ENCODE results near the gene CHST10.
"Not testable (repeated sequence)": the region's sequence is repeated elsewhere in the genome, so short reads cannot be mapped to it uniquely, and the experiment has no call there.

CHST10 gene

DNA sequence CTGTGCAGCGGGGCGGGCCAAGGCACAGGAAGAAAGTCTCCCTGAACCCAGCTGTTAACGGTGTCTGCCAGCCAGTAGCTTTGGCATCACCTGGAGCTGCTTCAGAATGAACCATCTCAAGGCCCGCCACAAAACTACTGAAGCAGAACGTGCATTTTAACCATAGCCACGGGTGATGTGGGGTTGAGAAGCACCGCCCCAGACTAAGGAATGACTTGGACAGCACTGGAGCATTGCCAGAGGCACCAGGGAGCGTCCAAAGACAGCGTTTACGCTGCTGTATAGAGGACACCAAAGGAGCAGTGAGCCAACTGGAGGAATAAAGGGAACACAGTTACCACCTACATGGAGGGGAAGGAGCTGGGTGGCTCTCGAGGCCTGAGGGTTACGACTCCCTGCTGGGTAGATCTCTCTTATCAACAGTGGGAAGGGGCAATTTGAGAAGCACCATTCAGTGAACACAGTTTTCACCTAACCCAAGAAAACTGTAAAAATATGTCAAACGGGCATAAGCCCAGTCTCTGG, 66.7 kb downstream of the CHST10 start:
- ChIA-PET CTCF (interaction anchor here (0.6 to 1.0 kb wide), 3 partner anchors 10 to 1519 kb away, joined by 3 read pairs; no protein-coding TSS in a partner anchor), POLR2A (no interaction called here)
- TF ChIP-seq ELF4 (IDR thresholded peaks at IDR 0.05): no peak
- no peak for TF ChIP-seq TARDBP (IDR thresholded peaks at IDR 0.05)
- TF ChIP-seq ZNF384 (IDR thresholded peaks at IDR 0.05): no peak
- no peak for TF ChIP-seq SP1 (IDR thresholded peaks at IDR 0.05)
- no peak for TF ChIP-seq FOXM1 (IDR thresholded peaks at IDR 0.05; ENCODE audit: borderline replicate concordance)
- TF ChIP-seq, protein P1, sequence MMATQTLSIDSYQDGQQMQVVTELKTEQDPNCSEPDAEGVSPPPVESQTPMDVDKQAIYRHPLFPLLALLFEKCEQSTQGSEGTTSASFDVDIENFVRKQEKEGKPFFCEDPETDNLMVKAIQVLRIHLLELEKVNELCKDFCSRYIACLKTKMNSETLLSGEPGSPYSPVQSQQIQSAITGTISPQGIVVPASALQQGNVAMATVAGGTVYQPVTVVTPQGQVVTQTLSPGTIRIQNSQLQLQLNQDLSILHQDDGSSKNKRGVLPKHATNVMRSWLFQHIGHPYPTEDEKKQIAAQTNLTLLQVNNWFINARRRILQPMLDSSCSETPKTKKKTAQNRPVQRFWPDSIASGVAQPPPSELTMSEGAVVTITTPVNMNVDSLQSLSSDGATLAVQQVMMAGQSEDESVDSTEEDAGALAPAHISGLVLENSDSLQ (IDR thresholded peaks at IDR 0.05): no peak
- TF ChIP-seq L3MBTL2 (conservative IDR thresholded peaks at IDR 0.05): no peak
- no peak for TF ChIP-seq BHLHE40 (IDR thresholded peaks at IDR 0.05; ENCODE audit: borderline replicate concordance)
- TF ChIP-seq CTBP1 (IDR thresholded peaks at IDR 0.05; ENCODE audit: borderline replicate concordance): no peak
- TF ChIP-seq FOXK2 (IDR thresholded peaks at IDR 0.05): no peak
- TF ChIP-seq FOXA1 (IDR thresholded peaks at IDR 0.05): no peak
- TF ChIP-seq NFRKB (IDR thresholded peaks at IDR 0.05): no peak
- no peak for TF ChIP-seq HDGF (IDR thresholded peaks at IDR 0.05; ENCODE audit: borderline replicate concordance)
- no peak for TF ChIP-seq LEF1 (IDR thresholded peaks at IDR 0.05; ENCODE audit: borderline replicate concordance)
- no peak for DNase-seq (ENCODE audit: extremely low spot score)

DNA sequence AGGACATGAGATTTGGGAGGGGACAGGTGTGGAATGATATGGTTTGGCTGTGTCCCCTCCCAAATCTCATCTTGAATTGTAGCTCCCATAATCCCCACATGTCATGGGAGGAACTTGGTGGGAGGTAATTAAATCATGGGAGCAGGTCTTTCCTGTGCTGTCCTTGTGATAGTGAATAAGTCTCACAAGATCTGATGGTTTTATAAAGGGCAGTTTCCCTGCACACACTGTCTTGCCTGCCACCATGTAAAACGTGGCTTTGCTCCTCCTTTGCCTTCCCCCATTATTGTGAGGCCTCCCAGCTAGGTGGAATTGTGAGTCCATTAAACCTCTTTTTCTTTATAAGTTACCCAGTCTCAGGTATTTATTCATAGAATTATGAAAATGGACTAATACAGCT, 72.3 kb downstream of the CHST10 start:
- DNase-seq (ENCODE audit: extremely low spot score); CTCF ChIA-PET; POLR2A ChIA-PET: not testable (repeated sequence)

DNA sequence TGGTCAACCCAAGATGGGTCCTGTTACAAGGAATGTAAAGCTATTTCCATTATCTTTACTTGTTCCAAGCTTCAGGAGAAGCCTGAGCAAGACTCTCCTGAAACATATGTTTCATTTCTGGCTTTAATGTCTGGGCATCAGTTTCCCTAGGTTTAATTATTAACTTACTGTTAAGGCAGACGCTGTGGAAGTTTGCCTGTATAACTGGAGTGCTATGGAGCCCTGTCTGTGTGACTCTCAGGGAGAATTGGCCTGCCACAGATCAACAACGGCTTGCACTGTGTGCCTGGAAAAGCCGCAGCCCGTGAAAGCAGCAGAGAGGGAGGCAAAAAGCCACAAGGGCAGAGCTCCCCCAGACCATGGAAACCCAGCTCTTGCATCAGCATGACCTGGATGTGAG, 73.0 kb downstream of the CHST10 start:
- ChIA-PET CTCF (no interaction called here), POLR2A (no interaction called here)
- no peak for DNase-seq (ENCODE audit: extremely low spot score)
- TF ChIP-seq BHLHE40 (IDR thresholded peaks at IDR 0.05; ENCODE audit: borderline replicate concordance) (no peak), NFRKB (IDR thresholded peaks at IDR 0.05) (no peak), ARNT (IDR thresholded peaks at IDR 0.05) (no peak), HDGF (IDR thresholded peaks at IDR 0.05; ENCODE audit: borderline replicate concordance) (no peak), L3MBTL2 (conservative IDR thresholded peaks at IDR 0.05) (no peak), CTBP1 (IDR thresholded peaks at IDR 0.05; ENCODE audit: borderline replicate concordance) (no peak), FOXM1 (IDR thresholded peaks at IDR 0.05; ENCODE audit: borderline replicate concordance) (no peak), FOXK2 (IDR thresholded peaks at IDR 0.05) (no peak), SUZ12 (IDR thresholded peaks at IDR 0.05) (no peak), ELF4 (IDR thresholded peaks at IDR 0.05) (no peak), TARDBP (IDR thresholded peaks at IDR 0.05) (no peak), SP1 (IDR thresholded peaks at IDR 0.05) (no peak), FOXA1 (IDR thresholded peaks at IDR 0.05) (no peak), ZNF384 (IDR thresholded peaks at IDR 0.05) (no peak), LEF1 (IDR thresholded peaks at IDR 0.05; ENCODE audit: borderline replicate concordance) (no peak)
- TF ChIP-seq, protein P1 (IDR thresholded peaks at IDR 0.05): no peak

DNA sequence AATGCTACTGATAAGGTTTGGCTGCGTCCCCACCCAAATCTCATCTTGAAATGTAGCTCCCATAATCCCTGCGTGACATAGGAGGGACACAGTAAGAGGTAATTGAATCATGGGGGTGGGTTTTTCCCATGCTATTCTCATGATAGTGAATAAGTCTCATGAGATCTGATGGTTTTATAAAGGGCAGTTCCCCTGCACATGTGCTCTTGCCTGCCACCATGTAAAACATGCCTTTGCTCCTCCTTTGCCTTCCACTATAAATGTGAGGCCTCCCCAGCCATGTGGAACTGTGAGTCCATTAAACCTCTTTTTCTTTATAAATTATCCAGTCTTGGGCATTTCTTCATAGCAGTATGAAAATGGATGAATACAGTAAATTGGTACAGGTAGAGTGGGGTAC, 75.0 kb downstream of the CHST10 start:
- DNase-seq (ENCODE audit: extremely low spot score); CTCF ChIA-PET; POLR2A ChIA-PET: not testable (repeated sequence)

Measured in HEK293T (cell line).